HepG2 (cell line): ENCODE data around the gene SENP7. TPM values are rescaled to one million over a fixed set of nuclear protein-coding genes. Genes with fewer than 3 reads are reported as not detected.
A peak's percentile ranks its signal among the peaks of the same experiment; 100 is the strongest.

Experiments used
- NAIF1 ChIP-seq: sonication (generic); formaldehyde crosslinking; IDR thresholded peaks from 2 replicates; pipeline ENCODE4 v1.5.0; 2020; ENCODE audit warnings: mild to moderate bottlenecking, missing genetic modification reagents, borderline replicate concordance
- ZNF75D ChIP-seq: sonication (generic); formaldehyde crosslinking; IDR thresholded peaks from 2 replicates; pipeline ENCODE4 v1.8.1; 2023; ENCODE audit warnings: missing genetic modification reagents, mild to moderate bottlenecking, borderline replicate concordance
- polyA plus RNA-seq, 8 experiments: library from polyadenylated mRNA; depleted of rRNA in 3 of 8; stranded (reverse) in 7 of 8; unstranded in 1 of 8; fragments of >200 nt; fragmentation: Illumina TruSeq in 4 of 8; extraction: Trizol in 4 of 8; gene quantifications; 2 replicates each; pipeline versions ENCODE4 v1.2.1 to v1.2.3, GENCODE V29; 2011 to 2016; ENCODE audit warnings: low read depth in 4 of 8, missing spikeins in 1 of 8, mixed read lengths in 1 of 8; ENCODE audit not compliant: insufficient read depth in 1 of 8
- total RNA-seq, 5 experiments: library from RNA; depleted of rRNA; stranded (reverse); fragments of >200 nt; fragmentation: Illumina TruSeq; extraction: Trizol; gene quantifications; 2 replicates each; pipeline ENCODE4 v1.2.3, GENCODE V29; 2016; ENCODE audit warnings: low read depth in 1 of 5
- TF ChIP-seq, protein P1 (sequence below): sonication (generic); formaldehyde crosslinking; IDR thresholded peaks from 2 replicates; pipeline ENCODE4 v1.4.0; 2020; ENCODE audit warnings: low read depth, missing genetic modification reagents
- TF ChIP-seq, protein P2 (sequence below): sonication (generic); formaldehyde crosslinking; IDR thresholded peaks from 2 replicates; pipeline ENCODE4 v1.5.0; 2020; ENCODE audit warnings: mild to moderate bottlenecking, missing genetic modification reagents, moderate library complexity
- TF ChIP-seq, protein P3 (sequence below): sonication (generic); formaldehyde crosslinking; IDR thresholded peaks from 2 replicates; pipeline ENCODE4 v1.5.0; 2020; ENCODE audit warnings: mild to moderate bottlenecking, missing genetic modification reagents, borderline replicate concordance
- TF ChIP-seq, protein P4 (sequence below): sonication (generic); formaldehyde crosslinking; IDR thresholded peaks from 2 replicates; pipeline ENCODE4 v1.5.0; 2020; ENCODE audit warnings: mild to moderate bottlenecking, missing genetic modification reagents
- TF ChIP-seq, protein P5 (sequence below): sonication (generic); formaldehyde crosslinking; IDR thresholded peaks from 2 replicates; pipeline ENCODE4 v1.5.0; 2020; ENCODE audit warnings: missing genetic modification reagents

SENP7 gene
- total and polyA plus RNA-seq, 2 of the 13 experiments (the other 11 are each of a cell fraction or from before 2014, with no cell fraction given), result 9.1 to 10.3 TPM

DNA sequence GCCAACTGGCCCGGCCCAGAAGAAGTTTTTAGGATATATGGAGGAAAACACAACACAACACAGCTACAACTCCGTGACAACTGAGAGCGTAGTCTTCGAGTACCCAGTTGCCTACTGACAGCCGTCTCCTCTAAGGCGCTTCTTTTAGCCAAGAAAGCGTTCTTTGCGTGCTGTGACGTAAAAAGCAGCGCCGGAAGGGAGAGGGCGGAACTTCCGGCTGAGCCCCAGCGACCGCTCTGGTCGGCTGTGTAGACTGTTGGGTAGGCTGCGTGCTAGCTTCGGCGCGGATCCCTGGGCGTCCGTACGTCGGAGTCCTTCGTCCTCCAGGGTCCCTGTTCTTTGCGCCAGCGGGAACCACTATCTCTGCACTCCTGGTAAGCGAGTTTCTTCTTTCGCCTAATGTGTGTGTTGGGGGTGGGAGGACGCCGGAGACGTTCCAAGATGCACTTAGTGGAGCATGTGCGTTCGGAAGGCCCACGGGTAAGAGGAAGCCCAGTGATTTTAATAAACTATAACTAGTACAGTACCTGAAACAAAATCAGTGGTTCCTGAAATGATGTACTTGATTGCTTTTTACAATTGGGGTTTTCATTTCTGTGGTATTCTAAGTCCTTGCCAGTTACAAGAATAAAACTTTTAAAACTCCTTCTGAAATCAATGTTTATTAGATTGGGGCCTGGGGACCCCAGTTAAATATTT is 48.8 kb upstream of the SENP7 start, which contains the start of gene TRMT10C (continued):
- TF ChIP-seq, protein P1, sequence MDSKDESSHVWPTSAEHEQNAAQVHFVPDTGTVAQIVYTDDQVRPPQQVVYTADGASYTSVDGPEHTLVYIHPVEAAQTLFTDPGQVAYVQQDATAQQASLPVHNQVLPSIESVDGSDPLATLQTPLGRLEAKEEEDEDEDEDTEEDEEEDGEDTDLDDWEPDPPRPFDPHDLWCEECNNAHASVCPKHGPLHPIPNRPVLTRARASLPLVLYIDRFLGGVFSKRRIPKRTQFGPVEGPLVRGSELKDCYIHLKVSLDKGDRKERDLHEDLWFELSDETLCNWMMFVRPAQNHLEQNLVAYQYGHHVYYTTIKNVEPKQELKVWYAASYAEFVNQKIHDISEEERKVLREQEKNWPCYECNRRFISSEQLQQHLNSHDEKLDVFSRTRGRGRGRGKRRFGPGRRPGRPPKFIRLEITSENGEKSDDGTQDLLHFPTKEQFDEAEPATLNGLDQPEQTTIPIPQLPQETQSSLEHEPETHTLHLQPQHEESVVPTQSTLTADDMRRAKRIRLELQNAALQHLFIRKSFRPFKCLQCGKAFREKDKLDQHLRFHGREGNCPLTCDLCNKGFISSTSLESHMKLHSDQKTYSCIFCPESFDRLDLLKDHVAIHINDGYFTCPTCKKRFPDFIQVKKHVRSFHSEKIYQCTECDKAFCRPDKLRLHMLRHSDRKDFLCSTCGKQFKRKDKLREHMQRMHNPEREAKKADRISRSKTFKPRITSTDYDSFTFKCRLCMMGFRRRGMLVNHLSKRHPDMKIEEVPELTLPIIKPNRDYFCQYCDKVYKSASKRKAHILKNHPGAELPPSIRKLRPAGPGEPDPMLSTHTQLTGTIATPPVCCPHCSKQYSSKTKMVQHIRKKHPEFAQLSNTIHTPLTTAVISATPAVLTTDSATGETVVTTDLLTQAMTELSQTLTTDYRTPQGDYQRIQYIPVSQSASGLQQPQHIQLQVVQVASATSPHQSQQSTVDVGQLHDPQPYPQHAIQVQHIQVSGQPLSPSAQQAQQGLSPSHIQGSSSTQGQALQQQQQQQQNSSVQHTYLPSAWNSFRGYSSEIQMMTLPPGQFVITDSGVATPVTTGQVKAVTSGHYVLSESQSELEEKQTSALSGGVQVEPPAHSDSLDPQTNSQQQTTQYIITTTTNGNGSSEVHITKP (CRISPR knock-in tag), result no peak
- TF ChIP-seq NAIF1, result no peak
- TF ChIP-seq, protein P2, sequence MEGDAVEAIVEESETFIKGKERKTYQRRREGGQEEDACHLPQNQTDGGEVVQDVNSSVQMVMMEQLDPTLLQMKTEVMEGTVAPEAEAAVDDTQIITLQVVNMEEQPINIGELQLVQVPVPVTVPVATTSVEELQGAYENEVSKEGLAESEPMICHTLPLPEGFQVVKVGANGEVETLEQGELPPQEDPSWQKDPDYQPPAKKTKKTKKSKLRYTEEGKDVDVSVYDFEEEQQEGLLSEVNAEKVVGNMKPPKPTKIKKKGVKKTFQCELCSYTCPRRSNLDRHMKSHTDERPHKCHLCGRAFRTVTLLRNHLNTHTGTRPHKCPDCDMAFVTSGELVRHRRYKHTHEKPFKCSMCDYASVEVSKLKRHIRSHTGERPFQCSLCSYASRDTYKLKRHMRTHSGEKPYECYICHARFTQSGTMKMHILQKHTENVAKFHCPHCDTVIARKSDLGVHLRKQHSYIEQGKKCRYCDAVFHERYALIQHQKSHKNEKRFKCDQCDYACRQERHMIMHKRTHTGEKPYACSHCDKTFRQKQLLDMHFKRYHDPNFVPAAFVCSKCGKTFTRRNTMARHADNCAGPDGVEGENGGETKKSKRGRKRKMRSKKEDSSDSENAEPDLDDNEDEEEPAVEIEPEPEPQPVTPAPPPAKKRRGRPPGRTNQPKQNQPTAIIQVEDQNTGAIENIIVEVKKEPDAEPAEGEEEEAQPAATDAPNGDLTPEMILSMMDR, result peak; percentile 8; the same call in 1 of the 2 replicates
- TF ChIP-seq, protein P3, sequence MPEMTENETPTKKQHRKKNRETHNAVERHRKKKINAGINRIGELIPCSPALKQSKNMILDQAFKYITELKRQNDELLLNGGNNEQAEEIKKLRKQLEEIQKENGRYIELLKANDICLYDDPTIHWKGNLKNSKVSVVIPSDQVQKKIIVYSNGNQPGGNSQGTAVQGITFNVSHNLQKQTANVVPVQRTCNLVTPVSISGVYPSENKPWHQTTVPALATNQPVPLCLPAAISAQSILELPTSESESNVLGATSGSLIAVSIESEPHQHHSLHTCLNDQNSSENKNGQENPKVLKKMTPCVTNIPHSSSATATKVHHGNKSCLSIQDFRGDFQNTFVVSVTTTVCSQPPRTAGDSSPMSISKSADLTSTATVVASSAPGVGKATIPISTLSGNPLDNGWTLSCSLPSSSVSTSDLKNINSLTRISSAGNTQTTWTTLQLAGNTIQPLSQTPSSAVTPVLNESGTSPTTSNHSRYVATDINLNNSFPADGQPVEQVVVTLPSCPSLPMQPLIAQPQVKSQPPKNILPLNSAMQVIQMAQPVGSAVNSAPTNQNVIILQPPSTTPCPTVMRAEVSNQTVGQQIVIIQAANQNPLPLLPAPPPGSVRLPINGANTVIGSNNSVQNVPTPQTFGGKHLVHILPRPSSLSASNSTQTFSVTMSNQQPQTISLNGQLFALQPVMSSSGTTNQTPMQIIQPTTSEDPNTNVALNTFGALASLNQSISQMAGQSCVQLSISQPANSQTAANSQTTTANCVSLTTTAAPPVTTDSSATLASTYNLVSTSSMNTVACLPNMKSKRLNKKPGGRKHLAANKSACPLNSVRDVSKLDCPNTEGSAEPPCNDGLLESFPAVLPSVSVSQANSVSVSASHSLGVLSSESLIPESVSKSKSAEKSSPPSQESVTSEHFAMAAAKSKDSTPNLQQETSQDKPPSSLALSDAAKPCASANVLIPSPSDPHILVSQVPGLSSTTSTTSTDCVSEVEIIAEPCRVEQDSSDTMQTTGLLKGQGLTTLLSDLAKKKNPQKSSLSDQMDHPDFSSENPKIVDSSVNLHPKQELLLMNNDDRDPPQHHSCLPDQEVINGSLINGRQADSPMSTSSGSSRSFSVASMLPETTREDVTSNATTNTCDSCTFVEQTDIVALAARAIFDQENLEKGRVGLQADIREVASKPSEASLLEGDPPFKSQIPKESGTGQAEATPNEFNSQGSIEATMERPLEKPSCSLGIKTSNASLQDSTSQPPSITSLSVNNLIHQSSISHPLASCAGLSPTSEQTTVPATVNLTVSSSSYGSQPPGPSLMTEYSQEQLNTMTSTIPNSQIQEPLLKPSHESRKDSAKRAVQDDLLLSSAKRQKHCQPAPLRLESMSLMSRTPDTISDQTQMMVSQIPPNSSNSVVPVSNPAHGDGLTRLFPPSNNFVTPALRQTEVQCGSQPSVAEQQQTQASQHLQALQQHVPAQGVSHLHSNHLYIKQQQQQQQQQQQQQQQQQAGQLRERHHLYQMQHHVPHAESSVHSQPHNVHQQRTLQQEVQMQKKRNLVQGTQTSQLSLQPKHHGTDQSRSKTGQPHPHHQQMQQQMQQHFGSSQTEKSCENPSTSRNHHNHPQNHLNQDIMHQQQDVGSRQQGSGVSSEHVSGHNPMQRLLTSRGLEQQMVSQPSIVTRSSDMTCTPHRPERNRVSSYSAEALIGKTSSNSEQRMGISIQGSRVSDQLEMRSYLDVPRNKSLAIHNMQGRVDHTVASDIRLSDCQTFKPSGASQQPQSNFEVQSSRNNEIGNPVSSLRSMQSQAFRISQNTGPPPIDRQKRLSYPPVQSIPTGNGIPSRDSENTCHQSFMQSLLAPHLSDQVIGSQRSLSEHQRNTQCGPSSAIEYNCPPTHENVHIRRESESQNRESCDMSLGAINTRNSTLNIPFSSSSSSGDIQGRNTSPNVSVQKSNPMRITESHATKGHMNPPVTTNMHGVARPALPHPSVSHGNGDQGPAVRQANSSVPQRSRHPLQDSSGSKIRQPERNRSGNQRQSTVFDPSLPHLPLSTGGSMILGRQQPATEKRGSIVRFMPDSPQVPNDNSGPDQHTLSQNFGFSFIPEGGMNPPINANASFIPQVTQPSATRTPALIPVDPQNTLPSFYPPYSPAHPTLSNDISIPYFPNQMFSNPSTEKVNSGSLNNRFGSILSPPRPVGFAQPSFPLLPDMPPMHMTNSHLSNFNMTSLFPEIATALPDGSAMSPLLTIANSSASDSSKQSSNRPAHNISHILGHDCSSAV, result no peak
- TF ChIP-seq, protein P4, sequence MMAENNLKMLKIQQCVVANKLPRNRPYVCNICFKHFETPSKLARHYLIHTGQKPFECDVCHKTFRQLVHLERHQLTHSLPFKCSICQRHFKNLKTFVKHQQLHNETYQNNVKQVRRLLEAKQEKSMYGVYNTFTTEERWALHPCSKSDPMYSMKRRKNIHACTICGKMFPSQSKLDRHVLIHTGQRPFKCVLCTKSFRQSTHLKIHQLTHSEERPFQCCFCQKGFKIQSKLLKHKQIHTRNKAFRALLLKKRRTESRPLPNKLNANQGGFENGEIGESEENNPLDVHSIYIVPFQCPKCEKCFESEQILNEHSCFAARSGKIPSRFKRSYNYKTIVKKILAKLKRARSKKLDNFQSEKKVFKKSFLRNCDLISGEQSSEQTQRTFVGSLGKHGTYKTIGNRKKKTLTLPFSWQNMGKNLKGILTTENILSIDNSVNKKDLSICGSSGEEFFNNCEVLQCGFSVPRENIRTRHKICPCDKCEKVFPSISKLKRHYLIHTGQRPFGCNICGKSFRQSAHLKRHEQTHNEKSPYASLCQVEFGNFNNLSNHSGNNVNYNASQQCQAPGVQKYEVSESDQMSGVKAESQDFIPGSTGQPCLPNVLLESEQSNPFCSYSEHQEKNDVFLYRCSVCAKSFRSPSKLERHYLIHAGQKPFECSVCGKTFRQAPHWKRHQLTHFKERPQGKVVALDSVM, result no peak
- TF ChIP-seq, protein P5, sequence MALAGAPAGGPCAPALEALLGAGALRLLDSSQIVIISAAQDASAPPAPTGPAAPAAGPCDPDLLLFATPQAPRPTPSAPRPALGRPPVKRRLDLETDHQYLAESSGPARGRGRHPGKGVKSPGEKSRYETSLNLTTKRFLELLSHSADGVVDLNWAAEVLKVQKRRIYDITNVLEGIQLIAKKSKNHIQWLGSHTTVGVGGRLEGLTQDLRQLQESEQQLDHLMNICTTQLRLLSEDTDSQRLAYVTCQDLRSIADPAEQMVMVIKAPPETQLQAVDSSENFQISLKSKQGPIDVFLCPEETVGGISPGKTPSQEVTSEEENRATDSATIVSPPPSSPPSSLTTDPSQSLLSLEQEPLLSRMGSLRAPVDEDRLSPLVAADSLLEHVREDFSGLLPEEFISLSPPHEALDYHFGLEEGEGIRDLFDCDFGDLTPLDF (CRISPR knock-in tag), result no peak
- TF ChIP-seq ZNF75D (CRISPR knock-in tag), result no peak
